Upper lobe of left lung (tissue), 6 donors: Measurements from ENCODE around the gene DYNLT5. TPM values are rescaled to one million over a fixed set of nuclear protein-coding genes. Genes with fewer than 3 reads are reported as not detected.

ENCODE experiments used
- ATAC-seq, 2 donors: fragments of 200-7000 bp; cut with Tn5 transposase; one replicate each; pipeline ENCODE4 v1.9.1; 2022; ENCODE audit warnings: mild to moderate bottlenecking in 2 of 2, moderate library complexity in 2 of 2; ENCODE audit not compliant: low FRiP score in 2 of 2
- DNase-seq, 2 donors: peaks; one replicate each; pipeline ENCODE4 v3.0.0-alpha.2; 2019 to 2020
- H3K27ac ChIP-seq, 4 donors: fragments of 200-600 bp; sonication (generic); one replicate each; pipeline ENCODE4 v1.5.1; 2016 to 2019
- H3K27me3 ChIP-seq, 4 donors: fragments of 200-600 bp; sonication (generic); one replicate each; pipeline ENCODE4 v1.5.1; 2017 to 2019
- H3K36me3 ChIP-seq, 4 donors: fragments of 200-600 bp; sonication (generic); one replicate each; pipeline ENCODE4 v1.5.1; 2016 to 2019
- H3K4me1 ChIP-seq, 4 donors: fragments of 200-600 bp; sonication (generic); one replicate each; pipeline ENCODE4 v1.5.1; 2018 to 2019
- H3K4me3 ChIP-seq, 4 donors: fragments of 200-600 bp; sonication (generic); one replicate each; pipeline ENCODE4 v1.5.1; 2017 to 2019; ENCODE audit warnings: mild to moderate bottlenecking in 2 of 4, moderate library complexity in 1 of 4
- H3K9me3 ChIP-seq, 4 donors: fragments of 200-600 bp; sonication (generic); one replicate each; pipeline ENCODE4 v1.5.1; 2018 to 2019
- CTCF ChIP-seq, 6 experiments: fragments of 450-650 bp in 4 of 6; fragments of 200-600 bp in 2 of 6; sonication (generic) in 2 of 6; IDR thresholded peaks; one replicate each; pipeline ENCODE4 v1.5.1; 2016 to 2019; ENCODE audit warnings: antibody characterized with exemption in 6 of 6
- EP300 ChIP-seq, 4 donors: sonication (generic); formaldehyde crosslinking; IDR thresholded peaks; one replicate each; pipeline ENCODE4 v1.5.1; 2017; ENCODE audit warnings: antibody characterized with exemption in 4 of 4, control low read depth in 2 of 4
- POLR2A ChIP-seq, 4 donors: fragments of 450-650 bp; IDR thresholded peaks; one replicate each; pipeline ENCODE4 v1.5.1; 2016 to 2017; ENCODE audit warnings: antibody characterized with exemption in 4 of 4, mild to moderate bottlenecking in 2 of 4
- POLR2AphosphoS5 ChIP-seq, 2 donors: sonication (generic); formaldehyde crosslinking; IDR thresholded peaks; one replicate each; pipeline ENCODE4 v1.5.1; 2017; ENCODE audit warnings: antibody characterized with exemption in 2 of 2
- WGBS, 2 donors: methylation state at CpG; one replicate each; pipeline ENCODE4 v1.1.5; 2017 to 2018; 5-methylcytosine and 5-hydroxymethylcytosine counted together
- total RNA-seq, 6 donors: library from RNA; depleted of rRNA in 4 of 6; stranded (reverse); fragments of >200 nt in 4 of 6; gene quantifications; one replicate each; pipeline versions ENCODE4 v1.1.0 to v1.2.1, GENCODE V29; 2016 to 2021
- donor health status: DM: no; HTN: no; CAD: no; lungs with moderate emphysema.
- donor health status: DM: no; HTN: yes; CAD: no; lungs with severe emphysema.

DYNLT5 gene
- total RNA-seq, 6 donors from 2014 or later, result 0.40 to 33.9 (median 5.5) TPM

GRCh38 chr1:66773227-66773626, 21.0 kb downstream of the DYNLT5 start:
- TF ChIP-seq POLR2A (IDR thresholded peaks at IDR 0.05) (no peak), CTCF (IDR thresholded peaks at IDR 0.05) (no peak), EP300 (IDR thresholded peaks at IDR 0.05) (no peak), POLR2AphosphoS5 (IDR thresholded peaks at IDR 0.05) (no peak)
- H3K4me1 ChIP-seq, result no peaks in the 10 kb centered on the region
- H3K9me3 ChIP-seq, result no peaks in the 10 kb centered on the region
- DNase-seq (no peak), ATAC-seq (no peak)
- H3K36me3 ChIP-seq, result no peaks in the 10 kb centered on the region
- H3K27ac ChIP-seq, result no peak overlapping the region
- no peak overlapping the region for H3K4me3 ChIP-seq
- no peaks in the 10 kb centered on the region for H3K27me3 ChIP-seq
- 93 to 95% methylated on average over 2 of the region's 2 CpGs for WGBS, 2 donors

DNA sequence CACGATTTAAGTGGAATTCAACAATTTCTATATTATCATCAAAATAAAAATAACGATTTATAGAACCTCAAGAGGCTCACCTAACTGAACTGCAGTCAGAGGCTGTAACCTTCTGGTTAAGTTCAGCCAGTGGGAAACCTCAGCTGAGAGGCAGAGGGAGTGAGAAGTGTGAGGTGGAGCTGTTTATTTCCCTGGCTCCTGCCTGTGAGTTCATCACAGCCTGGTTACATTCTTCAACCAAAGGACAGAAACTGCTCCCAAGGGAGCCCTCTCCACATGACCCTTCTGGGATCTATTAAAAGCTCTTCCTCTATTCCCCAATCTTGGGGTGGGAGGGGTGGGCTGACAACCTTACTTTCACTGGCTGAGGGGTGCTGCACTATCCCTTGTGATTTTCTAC, 22.2 kb downstream of the DYNLT5 start:
- no peak for ATAC-seq
- Histone ChIP-seq H3K4me3 (no peak overlapping the region), H3K9me3 (no peaks in the 10 kb centered on the region), H3K27me3 (no peaks in the 10 kb centered on the region), H3K27ac (no peak overlapping the region), H3K4me1 (no peaks in the 10 kb centered on the region), H3K36me3 (no peaks in the 10 kb centered on the region)
- DNase-seq, result no peak
- WGBS, 2 donors, result 68 to 87% methylated on average over 2 of the region's 2 CpGs
- TF ChIP-seq CTCF (IDR thresholded peaks at IDR 0.05) (no peak), EP300 (IDR thresholded peaks at IDR 0.05) (no peak), POLR2A (IDR thresholded peaks at IDR 0.05) (no peak), POLR2AphosphoS5 (IDR thresholded peaks at IDR 0.05) (no peak)

DNA sequence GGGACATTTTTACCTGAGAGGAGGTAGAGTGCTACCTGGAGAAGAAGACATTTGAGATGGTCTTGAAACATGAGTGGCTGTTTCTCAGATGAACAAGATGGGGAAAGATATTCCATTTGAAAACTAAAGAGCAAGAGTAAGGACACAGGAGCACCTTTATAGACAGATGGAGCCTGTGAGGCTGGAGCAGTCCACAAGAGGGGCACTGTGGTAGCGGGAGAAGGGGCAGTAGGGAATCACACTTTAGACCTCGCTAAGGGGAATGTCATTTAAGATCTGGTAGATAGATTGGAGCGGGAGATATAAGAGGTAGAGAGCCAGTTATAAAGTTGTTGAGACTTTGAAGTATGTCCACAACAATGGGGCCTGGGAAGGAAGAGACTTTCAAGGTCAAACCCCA, 23.4 kb downstream of the DYNLT5 start:
- no peak for TF ChIP-seq CTCF (IDR thresholded peaks at IDR 0.05)
- TF ChIP-seq EP300 (IDR thresholded peaks at IDR 0.05), result no peak
- TF ChIP-seq POLR2AphosphoS5 (IDR thresholded peaks at IDR 0.05), result no peak
- no peak for TF ChIP-seq POLR2A (IDR thresholded peaks at IDR 0.05)
- WGBS, 2 donors, result 89 to 91% methylated on average over 3 of the region's 3 CpGs

GRCh38 chr1:66777831-66778230, 25.6 kb downstream of the DYNLT5 start:
- Histone ChIP-seq H3K9me3 (no peaks in the 10 kb centered on the region), H3K27me3 (no peaks in the 10 kb centered on the region), H3K27ac (no peak overlapping the region), H3K4me3 (no peak overlapping the region), H3K36me3 (no peaks in the 10 kb centered on the region), H3K4me1 (no peaks in the 10 kb centered on the region)
- WGBS, 2 donors, result 86 to 94% methylated on average over 3 of the region's 3 CpGs
- no peak for TF ChIP-seq POLR2AphosphoS5 (IDR thresholded peaks at IDR 0.05)
- TF ChIP-seq POLR2A (IDR thresholded peaks at IDR 0.05), result no peak
- TF ChIP-seq EP300 (IDR thresholded peaks at IDR 0.05), result no peak
- TF ChIP-seq CTCF (IDR thresholded peaks at IDR 0.05), result no peak
- ATAC-seq, result no peak
- no peak for DNase-seq

More for the DNA sequence above, 23.4 kb downstream of the DYNLT5 start:
- Histone ChIP-seq H3K9me3 (no peaks in the 10 kb centered on the region), H3K27me3 (no peaks in the 10 kb centered on the region), H3K36me3 (no peaks in the 10 kb centered on the region), H3K4me3 (no peak overlapping the region), H3K27ac (no peak overlapping the region), H3K4me1 (no peaks in the 10 kb centered on the region)
- no peak for ATAC-seq
- DNase-seq, result no peak

DNA sequence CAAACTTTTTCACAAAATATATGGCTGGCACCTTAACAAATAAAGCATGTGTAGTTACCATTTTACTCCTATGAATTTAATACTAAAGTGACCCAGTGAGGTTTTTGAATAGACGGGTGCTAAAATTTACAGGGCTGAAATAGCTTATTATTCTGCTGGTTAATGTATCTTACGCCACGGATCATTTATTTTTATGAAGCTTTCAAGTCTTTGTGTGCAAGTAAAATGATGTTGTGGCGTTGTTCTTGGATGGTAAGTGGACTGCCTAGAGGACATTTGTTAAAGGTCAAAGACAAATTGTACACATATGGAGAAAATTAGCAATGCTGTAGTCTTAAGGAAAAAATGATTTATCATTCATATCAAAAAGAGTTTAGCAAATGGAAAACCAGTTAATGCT, 26.0 kb downstream of the DYNLT5 start:
- 90% methylated on average over 4 of the region's 4 CpGs for WGBS, 2 donors
- Histone ChIP-seq H3K36me3 (no peaks in the 10 kb centered on the region), H3K4me3 (no peak overlapping the region), H3K27ac (no peak overlapping the region), H3K27me3 (no peaks in the 10 kb centered on the region), H3K9me3 (no peaks in the 10 kb centered on the region), H3K4me1 (no peaks in the 10 kb centered on the region)
- ATAC-seq, result no peak
- no peak for DNase-seq
- TF ChIP-seq CTCF (IDR thresholded peaks at IDR 0.05) (no peak), POLR2AphosphoS5 (IDR thresholded peaks at IDR 0.05) (no peak), EP300 (IDR thresholded peaks at IDR 0.05) (no peak), POLR2A (IDR thresholded peaks at IDR 0.05) (no peak)
